Endothelial cell of umbilical vein (primary cell): ENCODE data around the gene SMAD9.

Experiments
- POLR2A ChIP-seq: IDR thresholded peaks from 2 replicates; pipeline ENCODE4 v1.6.1; 2012; ENCODE audit warnings: low read depth, mild to moderate bottlenecking, control low read depth, low read length
- POLR2AphosphoS5 ChIP-seq: IDR thresholded peaks from 2 replicates; pipeline ENCODE4 v1.6.1; 2012; ENCODE audit warnings: low read depth, mild to moderate bottlenecking, control low read depth, low read length, moderate library complexity; ENCODE audit not compliant: insufficient read depth
- TF ChIP-seq, protein P1 (sequence below), 2 donors: IDR thresholded peaks; 1 replicate in 1 of 2; 2 replicates in 1 of 2; pipeline ENCODE4 v1.5.1; 2011; ENCODE audit warnings: low read length in 2 of 2, mild to moderate bottlenecking in 2 of 2, moderate library complexity in 2 of 2, control low read depth in 1 of 2, inconsistent platforms in 1 of 2, low read depth in 1 of 2; ENCODE audit not compliant: insufficient read depth in 1 of 2; ENCODE audit errors: extremely low read depth in 1 of 2
- TF ChIP-seq, protein P2 (sequence below): IDR thresholded peaks from 2 replicates; pipeline ENCODE4 v1.6.1; 2011; ENCODE audit not compliant: insufficient read depth, insufficient read length

DNA sequence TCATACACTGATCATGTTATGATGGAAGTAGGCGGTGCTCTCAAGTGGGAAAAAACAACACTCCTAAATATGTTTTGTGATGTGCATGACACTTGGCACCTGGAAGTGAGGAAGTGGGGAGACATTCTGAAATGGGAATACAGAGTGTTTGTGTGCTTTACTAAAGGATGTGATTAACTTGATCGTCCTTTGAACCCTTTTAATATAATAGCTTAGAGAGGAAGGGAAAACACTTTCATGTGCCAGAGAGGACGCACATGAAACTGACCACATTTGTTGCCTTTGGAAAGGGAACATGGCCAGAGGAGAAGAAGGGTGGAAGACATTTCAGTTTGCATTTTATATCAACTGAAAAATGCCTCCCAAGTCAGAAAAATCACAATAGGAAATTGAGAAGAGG, 31.4 kb downstream of the SMAD9 start:
- TF ChIP-seq, protein P1, sequence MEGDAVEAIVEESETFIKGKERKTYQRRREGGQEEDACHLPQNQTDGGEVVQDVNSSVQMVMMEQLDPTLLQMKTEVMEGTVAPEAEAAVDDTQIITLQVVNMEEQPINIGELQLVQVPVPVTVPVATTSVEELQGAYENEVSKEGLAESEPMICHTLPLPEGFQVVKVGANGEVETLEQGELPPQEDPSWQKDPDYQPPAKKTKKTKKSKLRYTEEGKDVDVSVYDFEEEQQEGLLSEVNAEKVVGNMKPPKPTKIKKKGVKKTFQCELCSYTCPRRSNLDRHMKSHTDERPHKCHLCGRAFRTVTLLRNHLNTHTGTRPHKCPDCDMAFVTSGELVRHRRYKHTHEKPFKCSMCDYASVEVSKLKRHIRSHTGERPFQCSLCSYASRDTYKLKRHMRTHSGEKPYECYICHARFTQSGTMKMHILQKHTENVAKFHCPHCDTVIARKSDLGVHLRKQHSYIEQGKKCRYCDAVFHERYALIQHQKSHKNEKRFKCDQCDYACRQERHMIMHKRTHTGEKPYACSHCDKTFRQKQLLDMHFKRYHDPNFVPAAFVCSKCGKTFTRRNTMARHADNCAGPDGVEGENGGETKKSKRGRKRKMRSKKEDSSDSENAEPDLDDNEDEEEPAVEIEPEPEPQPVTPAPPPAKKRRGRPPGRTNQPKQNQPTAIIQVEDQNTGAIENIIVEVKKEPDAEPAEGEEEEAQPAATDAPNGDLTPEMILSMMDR (IDR thresholded peaks at IDR 0.05; ENCODE audit: extremely low read depth in 1 of 2, insufficient read depth in 1 of 2, low read depth in 1 of 2, low read length in 2 of 2) = no peak
- TF ChIP-seq, protein P2, sequence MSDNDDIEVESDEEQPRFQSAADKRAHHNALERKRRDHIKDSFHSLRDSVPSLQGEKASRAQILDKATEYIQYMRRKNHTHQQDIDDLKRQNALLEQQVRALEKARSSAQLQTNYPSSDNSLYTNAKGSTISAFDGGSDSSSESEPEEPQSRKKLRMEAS = no peak
- TF ChIP-seq POLR2A = no peak
- TF ChIP-seq POLR2AphosphoS5 = no peak
